Trophoblast cell (in vitro differentiated cells and primary cell): ENCODE measurements around the gene KRT3.

Experiments used
- DNase-seq, 2 donors: peaks; one replicate each; pipeline ENCODE4 v3.0.0-alpha.2; 2016
- H2AFZ ChIP-seq: 2 replicates; pipeline ENCODE4 v1.6.1; 2013; ENCODE audit warnings: low read length, moderate library complexity, mild to moderate bottlenecking; ENCODE audit not compliant: insufficient read depth, poor library complexity
- H2AK5ac ChIP-seq: 2 replicates; pipeline ENCODE4 v1.6.1; 2013; ENCODE audit warnings: mild to moderate bottlenecking, low read length
- H2BK120ac ChIP-seq: 2 replicates; pipeline ENCODE4 v1.6.1; 2013; ENCODE audit warnings: low read length, mild to moderate bottlenecking, moderate library complexity; ENCODE audit not compliant: insufficient read depth, poor library complexity
- H2BK12ac ChIP-seq: 2 replicates; pipeline ENCODE4 v1.6.1; 2013; ENCODE audit warnings: mild to moderate bottlenecking, low read length, moderate library complexity
- H2BK5ac ChIP-seq: 2 replicates; pipeline ENCODE4 v1.6.1; 2013; ENCODE audit warnings: low read length, low read depth, moderate library complexity, mild to moderate bottlenecking; ENCODE audit not compliant: poor library complexity
- H3K14ac ChIP-seq: 2 replicates; pipeline ENCODE4 v1.6.1; 2013; ENCODE audit warnings: mild to moderate bottlenecking, low read length
- H3K18ac ChIP-seq: 2 replicates; pipeline ENCODE4 v1.6.1; 2013; ENCODE audit warnings: mild to moderate bottlenecking, low read length
- H3K23ac ChIP-seq: 2 replicates; pipeline ENCODE4 v1.6.1; 2013; ENCODE audit warnings: low read length
- H3K27ac ChIP-seq: 2 replicates; pipeline ENCODE4 v1.5.1; 2013; ENCODE audit warnings: low read depth, mild to moderate bottlenecking, inconsistent platforms, low read length, moderate library complexity
- H3K27me3 ChIP-seq: 2 replicates; pipeline ENCODE4 v1.6.1; 2013; ENCODE audit warnings: inconsistent platforms, mild to moderate bottlenecking, low read length, moderate library complexity; ENCODE audit not compliant: insufficient read depth
- H3K36me3 ChIP-seq, 2 experiments: 1 replicate in 1 of 2; 2 replicates in 1 of 2; pipeline ENCODE4 v1.6.1; 2013; ENCODE audit warnings: low read length in 2 of 2, mild to moderate bottlenecking in 2 of 2, moderate library complexity in 1 of 2; ENCODE audit not compliant: insufficient read depth in 2 of 2, control insufficient read depth in 1 of 2
- H3K4ac ChIP-seq: 2 replicates; pipeline ENCODE4 v1.6.1; 2013; ENCODE audit warnings: low read depth, mild to moderate bottlenecking, low read length, moderate library complexity
- H3K4me1 ChIP-seq, 2 experiments: 1 replicate in 1 of 2; 2 replicates in 1 of 2; pipeline ENCODE4 v1.6.1; 2013; ENCODE audit warnings: low read length in 2 of 2, mild to moderate bottlenecking in 2 of 2, moderate library complexity in 1 of 2; ENCODE audit not compliant: insufficient read depth in 2 of 2, control insufficient read depth in 1 of 2
- H3K4me2 ChIP-seq: 2 replicates; pipeline ENCODE4 v1.6.1; 2013; ENCODE audit warnings: inconsistent platforms, mild to moderate bottlenecking, low read length, moderate library complexity
- H3K4me3 ChIP-seq: 2 replicates; pipeline ENCODE4 v1.5.1; 2013; ENCODE audit warnings: mild to moderate bottlenecking, low read depth, low read length, inconsistent platforms
- H3K79me1 ChIP-seq: one replicate; pipeline ENCODE4 v1.6.1; 2013; ENCODE audit warnings: low read length
- H3K79me2 ChIP-seq: 2 replicates; pipeline ENCODE4 v1.6.1; 2013; ENCODE audit warnings: low read length, mild to moderate bottlenecking; ENCODE audit not compliant: control insufficient read depth, insufficient read depth, poor library complexity
- H3K9ac ChIP-seq: 2 replicates; pipeline ENCODE4 v1.6.1; 2013; ENCODE audit warnings: mild to moderate bottlenecking, low read length
- H3K9me3 ChIP-seq: 2 replicates; pipeline ENCODE4 v1.6.1; 2013; ENCODE audit warnings: low read depth, mild to moderate bottlenecking, control low read depth, inconsistent platforms, low read length; ENCODE audit not compliant: insufficient read depth
- H4K12ac ChIP-seq: 2 replicates; pipeline ENCODE4 v1.6.1; 2013; ENCODE audit warnings: low read depth, mild to moderate bottlenecking, low read length, moderate library complexity
- H4K8ac ChIP-seq: 2 replicates; pipeline ENCODE4 v1.6.1; 2013; ENCODE audit warnings: low read depth, mild to moderate bottlenecking, low read length, moderate library complexity
- H4K91ac ChIP-seq: one replicate; pipeline ENCODE4 v1.6.1; 2013; ENCODE audit warnings: low read depth, mild to moderate bottlenecking, low read length, moderate library complexity
- WGBS: extraction: QIAGEN DNeasy Blood & Tissue Kit; methylation state at CpG from one replicate; pipeline ENCODE4 v1.1.7; 2013; ENCODE audit warnings: missing lambda C conversion rate; ENCODE audit not compliant: insufficient read length, insufficient coverage; ENCODE audit errors: extremely low coverage; 5-methylcytosine and 5-hydroxymethylcytosine counted together

The KRT3 gene

GRCh38 chr12:52812749-52813148 is 16.8 kb upstream of the KRT3 start:
- Histone ChIP-seq H3K27me3 (no peaks in the 10 kb centered on the region), H3K4me2 (no peak overlapping the region)
- no CpG with 5 or more reads among the region's 3 CpGs for WGBS

GRCh38 chr12:52812073-52812400 is 16.1 kb upstream of the KRT3 start:
- H4K8ac ChIP-seq: no peak overlapping the region
- no peak overlapping the region for H4K12ac ChIP-seq
- no peak overlapping the region for H3K27ac ChIP-seq
- no peak overlapping the region for H3K4ac ChIP-seq
- no peak overlapping the region for H2AFZ ChIP-seq
- H4K91ac ChIP-seq: no peak overlapping the region
- WGBS: no CpG with 5 or more reads among the region's 4 CpGs
- H3K23ac ChIP-seq: no peak overlapping the region
- no peaks in the 10 kb centered on the region for H3K4me1 ChIP-seq
- no peaks in the 10 kb centered on the region for H3K27me3 ChIP-seq
- H3K4me2 ChIP-seq: no peak overlapping the region
- no peak overlapping the region for H3K4me3 ChIP-seq
- H3K79me2 ChIP-seq: no peaks in the 10 kb centered on the region
- H3K79me1 ChIP-seq: no peaks in the 10 kb centered on the region
- H2BK120ac ChIP-seq: no peak overlapping the region
- DNase-seq: no peak
- H2BK5ac ChIP-seq: no peak overlapping the region
- no peak overlapping the region for H3K18ac ChIP-seq
- peaks cover 6% of the 10 kb centered on the region for H3K9me3 ChIP-seq
- no peak overlapping the region for H3K9ac ChIP-seq
- no peak overlapping the region for H2BK12ac ChIP-seq
- no peak overlapping the region for H2AK5ac ChIP-seq
- H3K14ac ChIP-seq: no peak overlapping the region
- no peaks in the 10 kb centered on the region for H3K36me3 ChIP-seq

More at GRCh38 chr12:52812749-52813148, 16.8 kb upstream of the KRT3 start:
- Histone ChIP-seq H3K4ac (no peak overlapping the region), H3K79me2 (no peaks in the 10 kb centered on the region), H4K8ac (no peak overlapping the region), H3K36me3 (no peaks in the 10 kb centered on the region), H4K91ac (no peak overlapping the region), H3K4me3 (no peak overlapping the region), H4K12ac (no peak overlapping the region), H3K27ac (no peak overlapping the region), H3K79me1 (no peaks in the 10 kb centered on the region), H2AFZ (no peak overlapping the region), H2BK5ac (no peak overlapping the region), H3K9me3 (peaks cover 2% of the 10 kb centered on the region), H3K23ac (no peak overlapping the region), H3K4me1 (no peaks in the 10 kb centered on the region), H3K18ac (no peak overlapping the region), H3K9ac (no peak overlapping the region), H2BK120ac (no peak overlapping the region), H3K14ac (no peak overlapping the region), H2BK12ac (no peak overlapping the region), H2AK5ac (no peak overlapping the region)
- no peak for DNase-seq

- WGBS: no CpG with 5 or more reads among the region's 9 CpGs
- H2BK120ac ChIP-seq: no peak overlapping the region
- H3K9ac ChIP-seq: no peak overlapping the region
- no peak overlapping the region for H2AFZ ChIP-seq
- H3K36me3 ChIP-seq: no peaks in the 10 kb centered on the region
- H3K4me3 ChIP-seq: no peak overlapping the region
- DNase-seq: no peak
- H3K79me1 ChIP-seq: no peaks in the 10 kb centered on the region
- H3K14ac ChIP-seq: no peak overlapping the region
- H2BK12ac ChIP-seq: no peak overlapping the region
- H3K27ac ChIP-seq: no peak overlapping the region
- H3K9me3 ChIP-seq: peaks cover 6% of the 10 kb centered on the region
- no peak overlapping the region for H3K18ac ChIP-seq
- no peaks in the 10 kb centered on the region for H3K27me3 ChIP-seq
- no peak overlapping the region for H2AK5ac ChIP-seq
- H4K91ac ChIP-seq: no peak overlapping the region
- no peak overlapping the region for H3K4ac ChIP-seq
- no peak overlapping the region for H4K12ac ChIP-seq
- H4K8ac ChIP-seq: no peak overlapping the region
- H2BK5ac ChIP-seq: no peak overlapping the region
- H3K79me2 ChIP-seq: no peaks in the 10 kb centered on the region
- no peak overlapping the region for H3K23ac ChIP-seq
- no peaks in the 10 kb centered on the region for H3K4me1 ChIP-seq
- H3K4me2 ChIP-seq: no peak overlapping the region
Observed at GRCh38 chr12:52811191-52812072, 15.5 kb upstream of the KRT3 start.

DNA sequence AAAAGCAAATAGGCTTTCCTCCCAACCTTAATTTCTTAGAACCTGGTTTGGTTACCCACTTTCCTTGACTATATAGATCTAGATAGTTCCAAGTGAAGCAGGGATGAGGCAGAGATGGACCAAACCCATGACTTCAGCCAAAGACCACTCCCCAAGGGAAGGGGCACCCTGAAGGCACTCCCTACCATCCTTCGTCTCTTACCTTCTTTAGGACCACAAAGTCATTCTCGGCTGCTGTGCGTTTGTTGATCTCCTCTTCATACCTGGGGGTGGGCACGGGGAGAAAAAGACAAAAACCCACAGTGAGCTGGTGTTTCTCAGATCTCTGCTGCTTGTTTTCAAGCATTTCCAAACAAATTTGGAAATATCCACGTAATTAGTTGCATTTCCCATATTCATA is 14.6 kb upstream of the KRT3 start:
- no peak for DNase-seq
- Histone ChIP-seq H2BK12ac (no peak overlapping the region), H3K18ac (no peak overlapping the region), H3K9me3 (peaks cover 6% of the 10 kb centered on the region), H3K36me3 (no peaks in the 10 kb centered on the region), H3K79me1 (no peaks in the 10 kb centered on the region), H2BK5ac (no peak overlapping the region), H3K4me3 (no peak overlapping the region), H3K23ac (no peak overlapping the region), H4K8ac (no peak overlapping the region), H3K9ac (no peak overlapping the region), H4K12ac (no peak overlapping the region), H2BK120ac (no peak overlapping the region), H3K4me2 (no peak overlapping the region), H3K27ac (no peak overlapping the region), H2AK5ac (no peak overlapping the region), H3K4me1 (no peaks in the 10 kb centered on the region), H3K14ac (no peak overlapping the region), H4K91ac (no peak overlapping the region), H3K27me3 (no peaks in the 10 kb centered on the region), H3K79me2 (no peaks in the 10 kb centered on the region), H2AFZ (no peak overlapping the region), H3K4ac (no peak overlapping the region)
- WGBS: no CpG with 5 or more reads among the region's 5 CpGs
